ENCODE results near the gene TAF11.

The TAF11 gene

DNA sequence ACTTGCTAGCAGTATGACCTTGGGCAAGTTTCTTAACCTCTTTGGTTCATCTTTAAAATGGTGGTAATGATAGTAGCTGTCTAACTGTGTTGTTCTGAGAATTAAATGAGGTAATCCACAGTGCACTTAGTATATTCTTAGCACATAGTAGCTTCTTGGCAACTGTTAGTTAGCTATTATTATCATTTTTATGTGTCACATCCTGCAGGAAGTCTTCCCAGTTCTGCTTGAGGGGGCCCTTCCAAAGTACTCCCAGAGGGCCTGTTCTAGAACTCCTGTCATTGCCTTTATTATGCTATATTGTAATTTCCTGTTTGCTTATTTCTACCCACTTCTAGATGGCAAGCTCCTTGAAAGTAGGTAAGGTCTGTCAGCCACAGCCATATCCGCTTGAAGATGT is 31.8 kb upstream of the TAF11 start:
- Histone ChIP-seq H3K4me3 (ENCODE audit: low read length) (no peak overlapping the region), H3K9me3 (ENCODE audit: control insufficient read depth, low read length) (no peaks in the 10 kb centered on the region), H3K4me1 (ENCODE audit: control insufficient read depth, insufficient read depth, low read length) (no peaks in the 10 kb centered on the region), H3K36me3 (ENCODE audit: control insufficient read depth, insufficient read depth, low read length) (no peaks in the 10 kb centered on the region), H3K9ac (ENCODE audit: low read length) (no peak overlapping the region), H3K27me3 (ENCODE audit: control insufficient read depth, insufficient read depth, low read length) (no peaks in the 10 kb centered on the region)

DNA sequence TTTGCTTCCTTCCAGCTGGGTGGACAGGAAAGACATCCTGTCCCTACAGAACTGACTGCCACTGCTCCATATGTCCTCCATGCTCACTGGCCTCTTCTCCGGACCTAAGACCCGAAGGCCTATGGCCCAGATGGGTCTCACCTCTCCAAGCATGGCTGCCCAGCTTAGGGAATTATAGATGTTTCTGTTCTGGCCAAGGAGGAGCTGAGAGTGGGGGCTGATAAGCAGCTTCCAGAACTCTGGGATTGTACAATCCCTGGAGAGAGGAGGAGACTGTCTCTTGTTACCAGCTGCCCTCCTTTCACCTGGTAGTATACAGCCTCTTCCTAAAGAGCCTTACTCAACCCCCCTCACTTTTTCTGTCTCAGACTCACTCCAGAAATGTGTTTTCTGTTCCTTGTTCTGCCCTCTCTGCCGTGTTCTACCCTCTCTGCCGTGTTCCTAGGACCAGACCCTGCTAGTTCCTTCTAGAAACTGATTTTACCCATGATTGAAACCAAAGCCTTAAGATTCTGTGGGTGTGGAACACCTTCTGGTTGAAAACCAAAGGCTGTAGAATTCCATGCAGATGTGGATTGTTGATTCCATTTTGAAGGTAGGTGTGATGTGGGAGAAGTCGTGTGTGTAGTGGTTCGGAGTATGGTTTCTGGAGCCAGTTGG is 29.9 kb upstream of the TAF11 start:
- no peak overlapping the region for H3K9ac ChIP-seq (ENCODE audit: low read length)
- no peaks in the 10 kb centered on the region for H3K36me3 ChIP-seq (ENCODE audit: control insufficient read depth, insufficient read depth, low read length)
- no peaks in the 10 kb centered on the region for H3K27me3 ChIP-seq (ENCODE audit: control insufficient read depth, insufficient read depth, low read length)
- no peaks in the 10 kb centered on the region for H3K4me1 ChIP-seq (ENCODE audit: control insufficient read depth, insufficient read depth, low read length)
- H3K4me3 ChIP-seq (ENCODE audit: low read length), result no peak overlapping the region
- H3K9me3 ChIP-seq (ENCODE audit: control insufficient read depth, low read length), result no peaks in the 10 kb centered on the region

DNA sequence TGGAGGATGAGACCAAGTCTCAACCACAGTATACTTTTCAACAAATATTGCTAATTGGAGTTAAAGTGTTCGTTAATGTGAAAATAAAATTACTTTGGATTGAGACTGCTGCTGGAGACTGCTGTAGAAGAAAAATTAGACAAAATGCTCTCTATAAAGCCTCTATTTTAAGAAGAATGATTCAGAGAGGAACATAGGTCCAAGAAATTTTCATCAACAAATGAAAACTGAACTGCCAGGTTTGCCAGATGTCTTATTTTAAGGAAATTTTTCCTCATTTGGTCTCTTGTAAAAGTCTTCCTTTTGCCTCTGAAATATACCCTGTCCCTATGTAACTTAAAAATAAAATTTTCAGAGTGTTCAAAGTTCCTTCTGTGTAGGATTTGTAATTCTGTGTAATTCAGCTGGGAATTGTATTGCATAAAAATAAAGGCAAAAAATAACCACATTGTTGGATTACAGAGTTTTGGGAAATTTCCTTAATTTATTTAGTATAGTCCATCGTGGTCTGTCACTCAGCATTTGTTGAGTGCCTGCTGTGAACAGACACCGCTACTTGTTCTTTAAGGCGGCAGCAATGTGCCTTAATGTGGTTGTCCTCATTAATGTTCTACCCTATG is 28.6 kb upstream of the TAF11 start:
- Histone ChIP-seq H3K27me3 (ENCODE audit: control insufficient read depth, insufficient read depth, low read length) (no peaks in the 10 kb centered on the region), H3K9me3 (ENCODE audit: control insufficient read depth, low read length) (no peaks in the 10 kb centered on the region), H3K9ac (ENCODE audit: low read length) (no peak overlapping the region), H3K4me3 (ENCODE audit: low read length) (no peak overlapping the region), H3K4me1 (ENCODE audit: control insufficient read depth, insufficient read depth, low read length) (no peaks in the 10 kb centered on the region), H3K36me3 (ENCODE audit: control insufficient read depth, insufficient read depth, low read length) (no peaks in the 10 kb centered on the region)

DNA sequence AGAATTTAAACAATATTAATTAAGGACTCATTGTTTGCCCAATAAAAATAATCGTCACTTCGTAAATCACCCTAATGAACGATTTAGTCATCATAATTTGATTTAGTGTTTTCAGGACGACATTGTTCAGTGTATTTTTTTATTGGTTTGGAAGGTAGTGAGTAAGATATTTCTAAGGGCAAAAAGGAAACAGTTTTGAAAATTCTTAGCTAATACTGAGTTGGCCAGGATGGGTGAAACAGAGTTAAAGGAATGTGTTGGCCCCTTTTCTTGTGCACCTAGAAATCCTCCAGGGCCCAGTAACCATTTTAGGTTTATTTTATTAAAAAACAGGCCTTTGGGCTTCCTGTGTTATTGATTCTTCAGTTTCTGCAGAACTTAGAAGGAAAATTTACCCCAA is 26.5 kb upstream of the TAF11 start:
- Histone ChIP-seq H3K9ac (ENCODE audit: low read length) (no peak overlapping the region), H3K9me3 (ENCODE audit: control insufficient read depth, low read length) (no peaks in the 10 kb centered on the region), H3K36me3 (ENCODE audit: control insufficient read depth, insufficient read depth, low read length) (no peaks in the 10 kb centered on the region), H3K4me3 (ENCODE audit: low read length) (no peak overlapping the region), H3K4me1 (ENCODE audit: control insufficient read depth, insufficient read depth, low read length) (no peaks in the 10 kb centered on the region), H3K27me3 (ENCODE audit: control insufficient read depth, insufficient read depth, low read length) (no peaks in the 10 kb centered on the region)

DNA sequence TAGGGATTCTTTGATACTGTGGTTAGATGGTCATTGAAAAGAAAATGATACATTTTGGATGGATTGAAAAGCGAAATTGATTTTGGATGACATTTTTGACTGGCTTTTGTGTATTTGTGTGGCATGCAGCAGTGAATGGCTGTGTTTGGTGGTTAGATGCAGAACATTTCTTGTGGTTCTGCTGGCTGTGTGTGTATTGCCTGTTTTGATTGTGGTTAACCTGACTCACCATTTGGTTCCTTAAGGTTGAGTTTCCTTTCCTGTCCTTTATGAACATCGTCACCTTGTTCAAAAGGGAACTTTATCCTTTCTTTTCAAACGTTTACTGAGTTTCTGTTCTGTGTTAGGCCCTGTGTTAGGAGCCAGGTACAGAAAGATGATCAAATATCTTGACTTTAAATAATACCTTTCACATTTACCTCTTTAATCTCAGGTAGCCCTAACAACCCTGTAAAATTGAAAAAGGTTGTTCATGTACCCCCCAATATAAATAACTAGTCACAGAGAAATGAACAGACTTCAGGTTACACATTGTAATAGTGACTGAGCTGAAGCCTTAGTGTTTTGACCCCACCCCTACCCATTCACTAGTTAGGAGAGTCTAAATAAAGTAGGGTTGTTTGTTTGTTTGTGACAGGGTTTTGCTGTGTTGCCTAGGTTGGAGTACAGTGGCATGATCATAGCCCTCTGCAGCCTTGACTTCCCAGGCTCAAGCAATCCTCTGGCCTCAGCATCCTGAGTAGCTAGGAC is 25.0 kb upstream of the TAF11 start:
- H3K9ac ChIP-seq (ENCODE audit: low read length), result no peak overlapping the region
- no peaks in the 10 kb centered on the region for H3K36me3 ChIP-seq (ENCODE audit: control insufficient read depth, insufficient read depth, low read length)
- peaks cover 4% of the 10 kb centered on the region for H3K4me1 ChIP-seq (ENCODE audit: control insufficient read depth, insufficient read depth, low read length)
- H3K4me3 ChIP-seq (ENCODE audit: low read length), result no peak overlapping the region
- H3K27me3 ChIP-seq (ENCODE audit: control insufficient read depth, insufficient read depth, low read length), result no peaks in the 10 kb centered on the region
- H3K9me3 ChIP-seq (ENCODE audit: control insufficient read depth, low read length), result no peaks in the 10 kb centered on the region

DNA sequence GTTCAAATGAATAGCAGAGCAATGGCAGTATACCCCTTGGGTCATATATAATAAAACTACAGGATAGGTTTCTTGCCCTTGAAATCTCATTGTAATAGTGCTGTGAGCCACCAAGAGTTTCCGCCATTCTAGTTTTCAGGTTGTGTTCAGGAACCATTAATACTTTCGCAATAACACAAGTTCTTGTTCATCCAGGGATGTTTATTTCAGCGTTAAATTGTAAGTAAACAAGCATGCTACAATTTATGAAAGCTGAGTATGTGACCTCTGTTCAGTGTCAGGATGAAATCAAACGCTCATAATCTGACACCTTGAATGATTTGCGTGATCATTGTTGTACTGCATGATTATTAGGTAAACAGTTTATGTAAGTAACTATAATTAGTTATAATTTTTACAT is 24.0 kb upstream of the TAF11 start:
- H3K36me3 ChIP-seq (ENCODE audit: control insufficient read depth, insufficient read depth, low read length), result no peaks in the 10 kb centered on the region
- H3K4me3 ChIP-seq (ENCODE audit: low read length), result no peak overlapping the region
- H3K9me3 ChIP-seq (ENCODE audit: control insufficient read depth, low read length), result no peaks in the 10 kb centered on the region
- H3K27me3 ChIP-seq (ENCODE audit: control insufficient read depth, insufficient read depth, low read length), result no peaks in the 10 kb centered on the region
- H3K4me1 ChIP-seq (ENCODE audit: control insufficient read depth, insufficient read depth, low read length), result peaks cover 13% of the 10 kb centered on the region
- no peak overlapping the region for H3K9ac ChIP-seq (ENCODE audit: low read length)

DNA sequence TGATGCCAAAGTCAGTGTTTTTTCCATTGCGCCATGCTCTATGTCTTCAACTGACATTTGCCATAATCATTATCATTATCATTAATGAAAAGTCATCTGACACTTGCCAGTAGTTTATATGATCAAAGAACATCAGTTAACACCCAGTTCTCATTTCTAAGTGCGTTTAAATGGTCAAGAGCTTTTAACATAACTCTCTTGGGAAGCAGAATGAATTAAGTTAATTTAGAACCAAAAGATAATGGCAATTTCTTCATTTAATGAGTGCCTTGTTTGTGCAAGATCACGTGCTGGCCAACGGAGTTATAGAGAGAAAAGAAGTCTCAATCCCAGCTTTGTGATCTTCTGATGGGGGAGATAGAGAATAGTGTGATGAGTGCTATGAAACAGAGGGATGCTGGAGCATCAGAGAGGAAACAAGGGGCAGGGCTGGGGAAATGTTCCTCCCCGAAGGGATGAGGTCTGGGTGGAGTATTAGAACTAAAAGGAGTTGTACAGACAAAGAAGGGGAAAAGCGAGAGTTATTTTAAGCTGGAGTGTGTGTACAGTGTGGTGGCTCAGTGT is 21.6 kb upstream of the TAF11 start:
- Histone ChIP-seq H3K36me3 (ENCODE audit: control insufficient read depth, insufficient read depth, low read length) (no peaks in the 10 kb centered on the region), H3K4me1 (ENCODE audit: control insufficient read depth, insufficient read depth, low read length) (peaks cover 23% of the 10 kb centered on the region), H3K27me3 (ENCODE audit: control insufficient read depth, insufficient read depth, low read length) (no peaks in the 10 kb centered on the region), H3K9ac (ENCODE audit: low read length) (no peak overlapping the region), H3K4me3 (ENCODE audit: low read length) (no peak overlapping the region), H3K9me3 (ENCODE audit: control insufficient read depth, low read length) (no peaks in the 10 kb centered on the region)

DNA sequence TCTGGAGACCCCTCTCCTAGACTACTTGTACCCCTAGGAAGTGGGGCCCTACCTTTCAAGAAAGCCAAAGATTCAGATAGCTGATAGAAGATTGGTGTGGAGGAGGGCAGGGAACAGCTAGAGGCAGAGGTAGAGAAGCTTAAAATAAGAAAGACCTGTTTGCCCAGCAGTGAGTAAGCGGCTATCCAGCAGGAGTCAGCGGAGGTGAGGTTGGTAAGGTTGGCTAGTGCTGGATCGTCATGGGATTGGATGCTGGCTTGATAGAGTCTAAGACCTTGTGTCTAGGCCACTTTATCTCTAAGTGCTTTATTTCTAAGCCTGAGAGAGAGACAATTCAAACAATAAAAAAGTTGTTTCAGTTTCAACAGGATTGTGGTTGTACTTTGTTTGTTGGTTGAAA is 20.4 kb upstream of the TAF11 start:
- Histone ChIP-seq H3K9ac (ENCODE audit: low read length) (no peak overlapping the region), H3K4me1 (ENCODE audit: control insufficient read depth, insufficient read depth, low read length) (peaks cover 23% of the 10 kb centered on the region), H3K9me3 (ENCODE audit: control insufficient read depth, low read length) (no peaks in the 10 kb centered on the region), H3K4me3 (ENCODE audit: low read length) (no peak overlapping the region), H3K36me3 (ENCODE audit: control insufficient read depth, insufficient read depth, low read length) (no peaks in the 10 kb centered on the region), H3K27me3 (ENCODE audit: control insufficient read depth, insufficient read depth, low read length) (no peaks in the 10 kb centered on the region)

DNA sequence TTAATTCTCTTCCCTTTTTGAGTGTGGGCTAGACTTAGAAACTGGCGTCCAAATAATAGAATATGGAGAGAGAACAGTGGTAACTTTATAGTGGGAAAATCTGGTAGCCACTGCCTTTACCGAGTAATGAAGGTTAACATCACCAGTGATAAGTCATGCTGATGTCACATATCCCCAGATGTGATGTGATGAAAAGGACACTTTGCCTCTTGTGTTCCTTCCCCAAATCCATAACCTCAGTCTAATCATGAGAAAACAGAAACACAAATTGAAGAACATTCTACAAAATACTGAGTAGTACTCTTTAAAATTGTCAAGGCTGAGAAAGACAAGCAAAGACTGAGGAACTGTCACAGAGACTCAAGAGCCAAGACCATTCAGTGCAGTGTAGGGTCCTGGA is 19.0 kb upstream of the TAF11 start:
- Histone ChIP-seq H3K9ac (ENCODE audit: low read length) (no peak overlapping the region), H3K4me3 (ENCODE audit: low read length) (no peak overlapping the region), H3K4me1 (ENCODE audit: control insufficient read depth, insufficient read depth, low read length) (peaks cover 25% of the 10 kb centered on the region), H3K36me3 (ENCODE audit: control insufficient read depth, insufficient read depth, low read length) (no peaks in the 10 kb centered on the region), H3K9me3 (ENCODE audit: control insufficient read depth, low read length) (no peaks in the 10 kb centered on the region), H3K27me3 (ENCODE audit: control insufficient read depth, insufficient read depth, low read length) (no peaks in the 10 kb centered on the region)

DNA sequence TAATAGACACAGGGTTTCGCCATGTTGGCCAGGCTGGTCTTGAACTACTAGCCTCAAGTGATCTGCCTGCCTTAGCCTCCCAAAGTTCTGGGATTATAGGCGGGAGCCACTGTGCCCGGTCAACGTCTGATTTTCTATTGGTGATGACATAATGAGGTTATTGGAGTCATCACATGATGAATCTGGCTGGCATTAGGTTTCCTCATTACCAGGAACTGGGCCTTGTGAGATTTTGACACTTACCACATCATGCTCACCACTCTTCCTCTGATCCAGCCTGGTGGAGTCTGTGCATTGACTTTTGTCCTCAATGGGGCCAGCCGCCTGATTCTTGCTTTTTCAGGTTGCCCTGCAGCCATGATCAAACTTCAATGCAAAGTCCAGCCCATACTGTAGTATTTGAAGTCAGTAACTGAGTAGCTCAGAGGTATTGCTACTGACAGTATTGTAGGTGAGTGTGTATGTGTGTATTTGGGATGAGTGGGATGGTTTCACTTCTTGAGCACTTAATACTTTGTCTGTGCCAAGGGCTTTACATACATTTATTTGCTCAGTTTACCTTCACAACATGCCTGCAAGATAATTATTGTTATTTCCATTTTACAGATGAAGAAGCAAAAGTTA is 17.3 kb upstream of the TAF11 start:
- Histone ChIP-seq H3K36me3 (ENCODE audit: control insufficient read depth, insufficient read depth, low read length) (no peaks in the 10 kb centered on the region), H3K27me3 (ENCODE audit: control insufficient read depth, insufficient read depth, low read length) (no peaks in the 10 kb centered on the region), H3K9ac (ENCODE audit: low read length) (no peak overlapping the region), H3K9me3 (ENCODE audit: control insufficient read depth, low read length) (no peaks in the 10 kb centered on the region), H3K4me3 (ENCODE audit: low read length) (no peak overlapping the region), H3K4me1 (ENCODE audit: control insufficient read depth, insufficient read depth, low read length) (peaks cover 29% of the 10 kb centered on the region)

DNA sequence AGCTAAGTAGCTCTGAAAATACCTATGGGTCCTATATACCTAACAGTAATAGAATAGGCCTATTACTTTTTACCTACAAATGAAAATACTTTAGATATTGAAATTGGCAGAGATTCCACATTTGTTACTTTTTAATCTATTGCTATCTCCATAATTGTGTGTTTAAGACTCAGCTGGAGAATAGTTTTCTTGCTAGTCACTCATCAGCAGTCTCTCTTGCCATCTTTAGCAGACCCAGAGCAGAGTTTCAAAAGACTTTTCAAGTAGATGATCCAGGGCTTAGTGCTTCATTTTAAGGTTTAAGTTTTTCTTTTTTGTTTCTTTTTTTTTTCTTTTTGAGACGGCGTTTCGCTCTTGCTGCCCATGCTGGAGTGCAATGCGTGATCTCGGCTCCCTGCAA is 14.1 kb upstream of the TAF11 start:
- H3K4me3 ChIP-seq (ENCODE audit: low read length), result no peak overlapping the region
- H3K27me3 ChIP-seq (ENCODE audit: control insufficient read depth, insufficient read depth, low read length), result no peaks in the 10 kb centered on the region
- no peaks in the 10 kb centered on the region for H3K9me3 ChIP-seq (ENCODE audit: control insufficient read depth, low read length)
- H3K9ac ChIP-seq (ENCODE audit: low read length), result no peak overlapping the region
- peaks cover 16% of the 10 kb centered on the region for H3K4me1 ChIP-seq (ENCODE audit: control insufficient read depth, insufficient read depth, low read length)
- H3K36me3 ChIP-seq (ENCODE audit: control insufficient read depth, insufficient read depth, low read length), result no peaks in the 10 kb centered on the region
